Uterus (tissue), 2 donors: ENCODE data around the gene KBTBD8.

Experiments used
- POLR2A ChIP-seq, 2 donors: fragments of 450-650 bp; IDR thresholded peaks; one replicate each; pipeline ENCODE4 v1.6.1; 2016; ENCODE audit warnings: antibody characterized with exemption in 2 of 2, mild to moderate bottlenecking in 1 of 2, moderate library complexity in 1 of 2
- TF ChIP-seq, protein P1 (sequence below), 4 experiments: fragments of 200-600 bp in 2 of 4; fragments of 450-650 bp in 2 of 4; sonication (generic) in 2 of 4; IDR thresholded peaks; one replicate each; pipeline ENCODE4 v1.5.1; 2016 to 2019; ENCODE audit warnings: antibody characterized with exemption in 4 of 4, mild to moderate bottlenecking in 2 of 4, moderate library complexity in 1 of 4

DNA sequence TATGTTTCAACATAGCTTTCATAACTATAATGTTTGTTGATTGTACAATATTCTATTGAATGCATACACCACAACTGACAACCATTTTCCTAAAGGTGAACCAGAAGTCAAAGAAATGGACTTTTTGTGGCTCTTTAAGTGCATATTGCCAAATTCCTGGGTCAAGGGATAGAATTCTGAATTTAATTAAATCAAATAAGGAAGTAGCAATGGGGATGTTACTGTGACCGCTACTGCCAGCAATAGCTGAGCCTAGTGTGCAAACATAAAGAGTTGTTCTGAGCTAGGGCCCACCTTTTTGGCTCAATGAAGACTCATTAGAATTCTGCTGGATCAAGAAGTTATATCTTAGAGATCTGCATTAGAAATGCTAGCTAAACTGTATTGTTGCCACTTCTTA, 17.3 kb upstream of the KBTBD8 start:
- TF ChIP-seq POLR2A (IDR thresholded peaks at IDR 0.05), result no peak
- TF ChIP-seq, protein P1, sequence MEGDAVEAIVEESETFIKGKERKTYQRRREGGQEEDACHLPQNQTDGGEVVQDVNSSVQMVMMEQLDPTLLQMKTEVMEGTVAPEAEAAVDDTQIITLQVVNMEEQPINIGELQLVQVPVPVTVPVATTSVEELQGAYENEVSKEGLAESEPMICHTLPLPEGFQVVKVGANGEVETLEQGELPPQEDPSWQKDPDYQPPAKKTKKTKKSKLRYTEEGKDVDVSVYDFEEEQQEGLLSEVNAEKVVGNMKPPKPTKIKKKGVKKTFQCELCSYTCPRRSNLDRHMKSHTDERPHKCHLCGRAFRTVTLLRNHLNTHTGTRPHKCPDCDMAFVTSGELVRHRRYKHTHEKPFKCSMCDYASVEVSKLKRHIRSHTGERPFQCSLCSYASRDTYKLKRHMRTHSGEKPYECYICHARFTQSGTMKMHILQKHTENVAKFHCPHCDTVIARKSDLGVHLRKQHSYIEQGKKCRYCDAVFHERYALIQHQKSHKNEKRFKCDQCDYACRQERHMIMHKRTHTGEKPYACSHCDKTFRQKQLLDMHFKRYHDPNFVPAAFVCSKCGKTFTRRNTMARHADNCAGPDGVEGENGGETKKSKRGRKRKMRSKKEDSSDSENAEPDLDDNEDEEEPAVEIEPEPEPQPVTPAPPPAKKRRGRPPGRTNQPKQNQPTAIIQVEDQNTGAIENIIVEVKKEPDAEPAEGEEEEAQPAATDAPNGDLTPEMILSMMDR (IDR thresholded peaks at IDR 0.05), result no peak
